IMR-90 (cell line): ENCODE data around the gene STUM. TPM values are rescaled to one million over a fixed set of nuclear protein-coding genes. Genes with fewer than 3 reads are reported as not detected.

Experiments used
- ATAC-seq: fragments of 200-7000 bp; cut with Tn5 transposase; 2 replicates; pipeline ENCODE4 v1.9.1; 2020; ENCODE audit warnings: low read depth, mild to moderate bottlenecking, moderate library complexity
- BruUV-seq: library from RNA; stranded (reverse); fragments of 400-500 nt; replicated peaks from 2 replicates; lab custom pipeline; 2021; lab: Mats Ljungman, UMichigan
- CTCF ChIA-PET: fragments of 300-600 bp; formaldehyde crosslinking; extraction: SDS; loops from one replicate; lab custom pipeline; 2021; ENCODE audit warnings: antibody characterized with exemption; lab: Yijun Ruan, JAX
- POLR2A ChIA-PET: fragments of 300-600 bp; sonication (Branson Sonifier 250); formaldehyde crosslinking; loops from one replicate; lab custom pipeline; 2022; ENCODE audit warnings: antibody characterized with exemption; ENCODE audit not compliant: unreplicated experiment; lab: Charles Lee
- DNase-seq: peaks from one replicate; pipeline ENCODE4 v3.0.0; 2013
- H2AFZ ChIP-seq: replicated peaks from 2 replicates; pipeline ENCODE3; 2013; ENCODE audit warnings: low read length, mild to moderate bottlenecking; ENCODE audit not compliant: poor library complexity
- H2AK5ac ChIP-seq: 2 replicates; pipeline ENCODE4 v1.6.1; 2013; ENCODE audit warnings: low read depth, low read length, inconsistent platforms
- H2AK9ac ChIP-seq: replicated peaks from 2 replicates; pipeline ENCODE3; 2013; ENCODE audit warnings: mild to moderate bottlenecking, low read depth, low read length, moderate library complexity; ENCODE audit not compliant: poor library complexity
- H2BK120ac ChIP-seq: 2 replicates; pipeline ENCODE4 v1.6.1; 2013; ENCODE audit warnings: low read depth, low read length, inconsistent platforms
- H2BK15ac ChIP-seq: 3 replicates; pipeline ENCODE4 v1.6.1; 2013; ENCODE audit warnings: low read depth, low read length, inconsistent platforms
- H2BK20ac ChIP-seq: 2 replicates; pipeline ENCODE4 v1.6.1; 2013; ENCODE audit warnings: low read depth, mild to moderate bottlenecking, inconsistent platforms, low read length, moderate library complexity
- H2BK5ac ChIP-seq: 2 replicates; pipeline ENCODE4 v1.6.1; 2013; ENCODE audit warnings: mild to moderate bottlenecking, low read depth, low read length, inconsistent platforms; ENCODE audit not compliant: poor library complexity, severe bottlenecking
- H3K14ac ChIP-seq: replicated peaks from 2 replicates; pipeline ENCODE4 v1.6.1; 2013; ENCODE audit warnings: low read depth, low read length, inconsistent platforms
- H3K18ac ChIP-seq: 2 replicates; pipeline ENCODE4 v1.6.1; 2013; ENCODE audit warnings: low read depth, low read length, control low read depth
- H3K23ac ChIP-seq: 2 replicates; pipeline ENCODE4 v1.6.1; 2013; ENCODE audit warnings: low read depth, low read length, inconsistent platforms
- H3K27ac ChIP-seq: 2 replicates; pipeline ENCODE4 v1.5.1; 2013; ENCODE audit warnings: mild to moderate bottlenecking, control low read depth, low read length; ENCODE audit not compliant: insufficient read depth
- H3K27me3 ChIP-seq: 2 replicates; pipeline ENCODE4 v1.6.1; 2013; ENCODE audit warnings: low read length; ENCODE audit not compliant: control insufficient read depth, insufficient read depth
- H3K36me3 ChIP-seq: 2 replicates; pipeline ENCODE4 v1.6.1; 2013; ENCODE audit warnings: low read length, mixed read lengths; ENCODE audit not compliant: control insufficient read depth, insufficient read depth
- H3K4ac ChIP-seq: 2 replicates; pipeline ENCODE4 v1.6.1; 2013; ENCODE audit warnings: low read depth, low read length, inconsistent platforms
- H3K4me1 ChIP-seq: 2 replicates; pipeline ENCODE4 v1.6.1; 2013; ENCODE audit warnings: low read length, mixed read lengths; ENCODE audit not compliant: control insufficient read depth, insufficient read depth
- H3K4me2 ChIP-seq: 2 replicates; pipeline ENCODE4 v1.6.1; 2013; ENCODE audit warnings: low read depth, mild to moderate bottlenecking, control low read depth, low read length, moderate library complexity
- H3K4me3 ChIP-seq: 2 replicates; pipeline ENCODE4 v1.5.1; 2013; ENCODE audit warnings: low read depth, mild to moderate bottlenecking, control low read depth, low read length, moderate library complexity; ENCODE audit not compliant: insufficient read depth
- H3K56ac ChIP-seq: 2 replicates; pipeline ENCODE4 v1.6.1; 2013; ENCODE audit warnings: low read length, inconsistent platforms; ENCODE audit not compliant: insufficient read depth; ENCODE audit errors: extremely low read depth
- H3K79me1 ChIP-seq, 2 experiments: 2 replicates each; pipeline ENCODE4 v1.6.1; 2013; ENCODE audit warnings: low read length in 2 of 2, inconsistent platforms in 1 of 2, low read depth in 1 of 2
- H3K9ac ChIP-seq: 2 replicates; pipeline ENCODE4 v1.6.1; 2013; ENCODE audit warnings: low read depth, low read length, control low read depth
- H3K9me1 ChIP-seq: 2 replicates; pipeline ENCODE4 v1.6.1; 2013; ENCODE audit warnings: low read length, inconsistent platforms; ENCODE audit not compliant: insufficient read depth
- H3K9me3 ChIP-seq: 2 replicates; pipeline ENCODE4 v1.6.1; 2013; ENCODE audit warnings: low read length; ENCODE audit not compliant: control insufficient read depth, insufficient read depth
- H4K20me1 ChIP-seq: 2 replicates; pipeline ENCODE4 v1.6.1; 2013; ENCODE audit warnings: low read length, inconsistent platforms; ENCODE audit not compliant: insufficient read depth
- H4K5ac ChIP-seq: 2 replicates; pipeline ENCODE4 v1.6.1; 2013; ENCODE audit warnings: mild to moderate bottlenecking, low read depth, low read length, control low read depth
- H4K8ac ChIP-seq, 2 experiments: 2 replicates each; pipeline ENCODE4 v1.6.1; 2013; ENCODE audit warnings: low read depth in 2 of 2, low read length in 2 of 2, control low read depth in 1 of 2, inconsistent platforms in 1 of 2
- H4K91ac ChIP-seq: 2 replicates; pipeline ENCODE4 v1.6.1; 2013; ENCODE audit warnings: low read depth, low read length, inconsistent platforms; ENCODE audit not compliant: insufficient read depth
- BHLHE40 ChIP-seq: fragments of 150-350 bp; IDR thresholded peaks from 2 replicates; pipeline ENCODE4 v1.6.1; 2016; ENCODE audit warnings: mild to moderate bottlenecking, low read depth, low read length
- CHD1 ChIP-seq: IDR thresholded peaks from 2 replicates; pipeline ENCODE4 v1.6.1; 2012; ENCODE audit warnings: low read depth, low read length, improper control_type of control experiment
- CTCF ChIP-seq: conservative IDR thresholded peaks from 2 replicates; pipeline ENCODE4 v1.5.1; 2012; ENCODE audit warnings: mild to moderate bottlenecking, low read depth, low read length, improper control_type of control experiment
- FOS ChIP-seq: fragments of 150-350 bp; IDR thresholded peaks from 2 replicates; pipeline ENCODE4 v1.6.1; 2016; ENCODE audit warnings: low read depth, low read length
- MAFK ChIP-seq: IDR thresholded peaks from 2 replicates; pipeline ENCODE4 v1.6.1; 2012; ENCODE audit warnings: low read depth, low read length, improper control_type of control experiment
- MAZ ChIP-seq: IDR thresholded peaks from 2 replicates; pipeline ENCODE4 v1.6.1; 2012; ENCODE audit warnings: low read depth, mild to moderate bottlenecking, low read length, improper control_type of control experiment, moderate library complexity, borderline replicate concordance
- MXI1 ChIP-seq: IDR thresholded peaks from 2 replicates; pipeline ENCODE4 v1.6.1; 2012; ENCODE audit warnings: low read depth, mild to moderate bottlenecking, low read length, moderate library complexity, borderline replicate concordance
- NFE2L2 ChIP-seq: fragments of 150-350 bp; IDR thresholded peaks from 2 replicates; pipeline ENCODE4 v1.6.1; 2016; ENCODE audit warnings: low read depth, mild to moderate bottlenecking, low read length
- POLR2A ChIP-seq: IDR thresholded peaks from 2 replicates; pipeline ENCODE4 v1.6.1; 2012; ENCODE audit warnings: mild to moderate bottlenecking, low read depth, low read length
- RAD21 ChIP-seq: IDR thresholded peaks from 2 replicates; pipeline ENCODE4 v1.6.1; 2012; ENCODE audit warnings: low read length, improper control_type of control experiment
- RCOR1 ChIP-seq: IDR thresholded peaks from 2 replicates; pipeline ENCODE4 v1.6.1; 2012; ENCODE audit warnings: mild to moderate bottlenecking, low read length, improper control_type of control experiment; ENCODE audit not compliant: insufficient replicate concordance
- RFX5 ChIP-seq: IDR thresholded peaks from 2 replicates; pipeline ENCODE4 v1.8.0; 2012; ENCODE audit warnings: low read depth, mild to moderate bottlenecking, low read length, moderate library complexity
- SMC3 ChIP-seq: fragments of 150-350 bp; IDR thresholded peaks from 2 replicates; pipeline ENCODE4 v1.6.1; 2016; ENCODE audit warnings: low read depth, mild to moderate bottlenecking, antibody characterized with exemption, low read length, moderate library complexity
- USF2 ChIP-seq: fragments of 150-350 bp; IDR thresholded peaks from 2 replicates; pipeline ENCODE4 v1.6.1; 2017; ENCODE audit warnings: mild to moderate bottlenecking, antibody characterized with exemption, low read length, low read depth
- WGBS, 2 experiments: methylation state at CpG; one replicate each; pipeline versions ENCODE4 v1.1.5 to v1.1.7; 2013; ENCODE audit warnings: missing lambda C conversion rate in 2 of 2; ENCODE audit not compliant: insufficient read length in 1 of 2; ENCODE audit errors: extremely low coverage in 2 of 2; 5-methylcytosine and 5-hydroxymethylcytosine counted together
- dilution Hi-C: fragments of 300-500 bp; cut with HindIII; formaldehyde crosslinking; loops from one replicate; pipeline ENCODE4 v1.14.3; 2018; ENCODE audit warnings: low sequenced_read_pairs; ENCODE audit not compliant: unreplicated experiment
- in situ Hi-C: fragments of 300-500 bp; cut with MboI; formaldehyde crosslinking; loops from 3 replicates; pipeline ENCODE4 v1.14.3; 2019; ENCODE audit warnings: low sequenced_read_pairs, inconsistent platforms, mixed read lengths
- intact Hi-C: fragments of 100-400 bp; cut with micrococcal nuclease; formaldehyde crosslinking; loops from 2 replicates; pipeline ENCODE4 v1.10.0; 2022
- polyA plus RNA-seq, 3 experiments: library from polyadenylated mRNA; depleted of rRNA; stranded (reverse); fragments of >200 nt; gene quantifications; 2 replicates each; pipeline ENCODE4 v1.2.3, GENCODE V29; 2012; ENCODE audit warnings: low replicate concordance in 1 of 3
- total RNA-seq: library from RNA; depleted of rRNA; stranded (reverse); fragments of >200 nt; gene quantifications from 2 replicates; pipeline ENCODE4 v1.2.3, GENCODE V29; 2012
- TF ChIP-seq, protein P1 (sequence below): fragments of 150-350 bp; IDR thresholded peaks from 2 replicates; pipeline ENCODE4 v1.6.1; 2016; ENCODE audit warnings: low read depth, mild to moderate bottlenecking, low read length, moderate library complexity, borderline replicate concordance

The STUM gene
- total and polyA plus RNA-seq, 2 of the 4 experiments (the other 2 are of a cell fraction): not detected

DNA sequence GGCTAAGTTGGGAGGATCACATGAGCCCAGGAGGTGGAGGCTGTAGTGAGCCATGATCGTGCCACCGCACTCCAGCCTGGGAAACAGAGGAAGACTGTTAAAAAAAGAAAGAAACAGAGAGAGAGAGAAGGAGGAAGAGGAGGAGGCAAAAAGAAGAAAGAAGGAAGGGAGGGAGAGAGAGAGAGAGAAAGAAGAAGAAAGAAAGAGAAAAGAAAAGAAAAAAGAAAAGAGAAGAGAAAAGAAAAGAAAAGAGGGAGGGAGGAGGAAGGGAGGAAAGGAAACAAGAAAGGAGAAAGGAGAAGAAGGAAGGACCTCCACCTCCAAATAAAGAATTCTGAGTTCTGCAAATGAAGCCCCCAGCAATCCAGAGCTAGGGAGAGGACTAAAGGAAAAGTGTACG lies 82.0 kb downstream of the STUM start:
- dilution Hi-C loops (no loop called here), intact Hi-C loops (no loop called here), in situ Hi-C loops (loop anchor here (10.0 kb wide), 2 partner anchors 104 to 804 kb away; partner anchors contain the start of gene ITPKB)
- no peak overlapping the region for H2AFZ ChIP-seq
- H2BK5ac ChIP-seq: no peak overlapping the region
- no peak overlapping the region for H4K8ac ChIP-seq
- no peaks in the 10 kb centered on the region for H3K9me3 ChIP-seq
- H3K79me1 ChIP-seq: no peaks in the 10 kb centered on the region
- H4K91ac ChIP-seq: no peak overlapping the region
- H3K4me1 ChIP-seq: no peaks in the 10 kb centered on the region
- H4K5ac ChIP-seq: no peak overlapping the region
- no TSS peak for BruUV-seq
- TF ChIP-seq NFE2L2: no peak
- no peak for TF ChIP-seq USF2
- no peak for TF ChIP-seq RFX5
- TF ChIP-seq CTCF: no peak
- TF ChIP-seq MAZ: no peak
- TF ChIP-seq, protein P1, sequence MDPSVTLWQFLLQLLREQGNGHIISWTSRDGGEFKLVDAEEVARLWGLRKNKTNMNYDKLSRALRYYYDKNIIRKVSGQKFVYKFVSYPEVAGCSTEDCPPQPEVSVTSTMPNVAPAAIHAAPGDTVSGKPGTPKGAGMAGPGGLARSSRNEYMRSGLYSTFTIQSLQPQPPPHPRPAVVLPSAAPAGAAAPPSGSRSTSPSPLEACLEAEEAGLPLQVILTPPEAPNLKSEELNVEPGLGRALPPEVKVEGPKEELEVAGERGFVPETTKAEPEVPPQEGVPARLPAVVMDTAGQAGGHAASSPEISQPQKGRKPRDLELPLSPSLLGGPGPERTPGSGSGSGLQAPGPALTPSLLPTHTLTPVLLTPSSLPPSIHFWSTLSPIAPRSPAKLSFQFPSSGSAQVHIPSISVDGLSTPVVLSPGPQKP: no peak
- TF ChIP-seq MXI1: no peak
- TF ChIP-seq RAD21: no peak
- no peak for TF ChIP-seq RCOR1
- no peak for TF ChIP-seq BHLHE40
- no peak for TF ChIP-seq MAFK
- no peak for TF ChIP-seq SMC3
- TF ChIP-seq CHD1: no peak
- no peak for TF ChIP-seq FOS
- TF ChIP-seq POLR2A: no peak
- no peak overlapping the region for H3K18ac ChIP-seq
- no peak overlapping the region for H3K14ac ChIP-seq
- ChIA-PET POLR2A (no interaction called here), CTCF (no interaction called here)
- no peak overlapping the region for H2AK9ac ChIP-seq
- no peak overlapping the region for H3K4ac ChIP-seq
- no peak overlapping the region for H2BK20ac ChIP-seq
- H3K9me1 ChIP-seq: no peaks in the 10 kb centered on the region
- H3K27ac ChIP-seq: no peak overlapping the region
- DNase-seq: no peak
- H4K20me1 ChIP-seq: no peaks in the 10 kb centered on the region
- no peak overlapping the region for H2BK120ac ChIP-seq
- H3K23ac ChIP-seq: no peak overlapping the region
- no peaks in the 10 kb centered on the region; the same call in 1 of the 2 replicates for H3K27me3 ChIP-seq
- no peak overlapping the region for H3K9ac ChIP-seq
- no peak overlapping the region for H3K56ac ChIP-seq
- ATAC-seq: no peak
- no peak overlapping the region for H2BK15ac ChIP-seq
- H3K4me2 ChIP-seq: no peak overlapping the region
- H2AK5ac ChIP-seq: no peak overlapping the region
- H3K36me3 ChIP-seq: no peaks in the 10 kb centered on the region
- H3K4me3 ChIP-seq: no peak overlapping the region
- 100% methylated on average over 1 of the region's 3 CpGs; no CpG with 5 or more reads in 1 of the 2 experiments for WGBS, 2 experiments
